HEK293 (cell line): Measurements from ENCODE around the gene GTPBP6.

Source experiments
- CTCF ChIA-PET: fragments of 350-600 bp; formaldehyde crosslinking; extraction: SDS; loops from one replicate; lab custom pipeline; 2021; ENCODE audit warnings: antibody characterized with exemption; lab: Yijun Ruan, JAX
- POLR2A ChIA-PET: fragments of 300-600 bp; formaldehyde crosslinking; extraction: SDS; loops from one replicate; lab custom pipeline; 2020; ENCODE audit warnings: antibody characterized with exemption, inconsistent platforms; lab: Yijun Ruan, JAX
- H3K27ac ChIP-seq: fragments of 200-500 bp; sonication (Bioruptor generic); 2 replicates; pipeline ENCODE4 v1.5.1; 2014; ENCODE audit warnings: low read depth, low read length, control low read depth, inconsistent platforms; ENCODE audit errors: extremely low read depth
- H3K36me3 ChIP-seq, 2 experiments: fragments of 200-500 bp in 1 of 2; sonication (Bioruptor generic) in 1 of 2; 1 replicate in 1 of 2; 2 replicates in 1 of 2; pipeline ENCODE4 v1.5.1; 2014 to 2017; ENCODE audit warnings: inconsistent platforms in 2 of 2, low read length in 2 of 2; ENCODE audit not compliant: control insufficient read depth in 2 of 2, insufficient read depth in 1 of 2
- H3K4me1 ChIP-seq: fragments of 200-500 bp; sonication (Bioruptor generic); 2 replicates; pipeline ENCODE4 v1.5.1; 2014; ENCODE audit warnings: mild to moderate bottlenecking, low read length, inconsistent platforms; ENCODE audit not compliant: control insufficient read depth, insufficient read depth
- H3K4me3 ChIP-seq: 2 replicates; pipeline ENCODE4 v1.5.1; 2011; ENCODE audit warnings: low read depth, mild to moderate bottlenecking, control low read depth, low read length, moderate library complexity
- H3K9me3 ChIP-seq: fragments of 200-500 bp; sonication (Bioruptor generic); 2 replicates; pipeline ENCODE4 v1.5.1; 2014; ENCODE audit warnings: low read depth, low read length, inconsistent platforms; ENCODE audit not compliant: control insufficient read depth, insufficient read depth
- BCL11B ChIP-seq: fragments of 450-650 bp; formaldehyde crosslinking; IDR thresholded peaks from 2 replicates; pipeline ENCODE4 v1.5.1; 2016; ENCODE audit warnings: low read depth, missing biosample characterization, missing genetic modification characterization
- GLIS2 ChIP-seq: fragments of 450-650 bp; formaldehyde crosslinking; IDR thresholded peaks from 2 replicates; pipeline ENCODE4 v1.5.1; 2016; ENCODE audit warnings: missing biosample characterization, missing genetic modification characterization
- KLF8 ChIP-seq: fragments of 450-650 bp; formaldehyde crosslinking; IDR thresholded peaks from 2 replicates; pipeline ENCODE4 v1.5.1; 2016; ENCODE audit warnings: missing biosample characterization, missing genetic modification characterization
- RBAK ChIP-seq: fragments of 450-650 bp; formaldehyde crosslinking; IDR thresholded peaks from 2 replicates; pipeline ENCODE4 v1.5.1; 2016; ENCODE audit warnings: missing biosample characterization, missing genetic modification characterization
- ZBTB6 ChIP-seq: fragments of 450-650 bp; formaldehyde crosslinking; IDR thresholded peaks from 2 replicates; pipeline ENCODE4 v1.5.1; 2017; ENCODE audit warnings: missing biosample characterization, missing genetic modification characterization
- ZFP69B ChIP-seq: fragments of 450-650 bp; formaldehyde crosslinking; IDR thresholded peaks from 2 replicates; pipeline ENCODE4 v1.5.1; 2016; ENCODE audit warnings: missing biosample characterization, missing genetic modification characterization
- ZIC2 ChIP-seq: fragments of 450-650 bp; formaldehyde crosslinking; IDR thresholded peaks from 2 replicates; pipeline ENCODE4 v1.5.1; 2016; ENCODE audit warnings: missing biosample characterization, missing genetic modification characterization
- ZNF175 ChIP-seq: fragments of 450-650 bp; formaldehyde crosslinking; IDR thresholded peaks from 2 replicates; pipeline ENCODE4 v1.5.1; 2016; ENCODE audit warnings: missing biosample characterization, missing genetic modification characterization
- ZNF18 ChIP-seq: fragments of 450-650 bp; formaldehyde crosslinking; IDR thresholded peaks from 2 replicates; pipeline ENCODE4 v1.5.1; 2016; ENCODE audit warnings: missing biosample characterization, missing genetic modification characterization
- ZNF214 ChIP-seq: fragments of 450-650 bp; formaldehyde crosslinking; IDR thresholded peaks from 2 replicates; pipeline ENCODE4 v1.5.1; 2017; ENCODE audit warnings: missing biosample characterization, mild to moderate bottlenecking, missing genetic modification characterization, borderline replicate concordance
- ZNF221 ChIP-seq: fragments of 450-650 bp; formaldehyde crosslinking; IDR thresholded peaks from 2 replicates; pipeline ENCODE4 v1.5.1; 2017; ENCODE audit warnings: missing biosample characterization, missing genetic modification characterization, borderline replicate concordance
- ZNF223 ChIP-seq: fragments of 450-650 bp; formaldehyde crosslinking; IDR thresholded peaks from 2 replicates; pipeline ENCODE4 v1.5.1; 2016; ENCODE audit warnings: missing biosample characterization, missing genetic modification characterization
- ZNF266 ChIP-seq: fragments of 450-650 bp; formaldehyde crosslinking; IDR thresholded peaks from 2 replicates; pipeline ENCODE4 v1.5.1; 2016; ENCODE audit warnings: missing biosample characterization, missing genetic modification characterization, low read depth
- ZNF391 ChIP-seq: fragments of 450-650 bp; formaldehyde crosslinking; IDR thresholded peaks from 2 replicates; pipeline ENCODE4 v1.5.1; 2016; ENCODE audit warnings: low read depth, missing biosample characterization, missing genetic modification characterization, borderline replicate concordance
- ZNF426 ChIP-seq: fragments of 450-650 bp; formaldehyde crosslinking; IDR thresholded peaks from 2 replicates; pipeline ENCODE4 v1.5.1; 2017; ENCODE audit warnings: missing biosample characterization, missing genetic modification characterization, mild to moderate bottlenecking, inconsistent platforms, moderate library complexity
- ZNF600 ChIP-seq: fragments of 450-650 bp; formaldehyde crosslinking; IDR thresholded peaks from 2 replicates; pipeline ENCODE4 v1.5.1; 2016; ENCODE audit warnings: missing biosample characterization, missing genetic modification characterization
- ZNF624 ChIP-seq: fragments of 450-650 bp; formaldehyde crosslinking; IDR thresholded peaks from 2 replicates; pipeline ENCODE4 v1.5.1; 2017; ENCODE audit warnings: missing biosample characterization, missing genetic modification characterization
- ZNF626 ChIP-seq: fragments of 450-650 bp; sonication (Bioruptor Pico); formaldehyde crosslinking; IDR thresholded peaks from 2 replicates; pipeline ENCODE4 v1.5.1; 2018; ENCODE audit warnings: missing biosample characterization, missing genetic modification characterization, inconsistent platforms
- ZNF677 ChIP-seq: fragments of 450-650 bp; IDR thresholded peaks from 2 replicates; pipeline ENCODE4 v1.5.0; 2018; ENCODE audit warnings: missing biosample characterization, mild to moderate bottlenecking, missing genetic modification characterization, moderate library complexity
- ZNF747 ChIP-seq: fragments of 450-650 bp; formaldehyde crosslinking; IDR thresholded peaks from 2 replicates; pipeline ENCODE4 v1.5.1; 2016; ENCODE audit warnings: missing biosample characterization, missing genetic modification characterization
- TF ChIP-seq, protein P1 (sequence below): fragments of 450-650 bp; formaldehyde crosslinking; IDR thresholded peaks from 2 replicates; pipeline ENCODE4 v1.5.1; 2016; ENCODE audit warnings: missing biosample characterization, missing genetic modification characterization

GTPBP6 gene

DNA sequence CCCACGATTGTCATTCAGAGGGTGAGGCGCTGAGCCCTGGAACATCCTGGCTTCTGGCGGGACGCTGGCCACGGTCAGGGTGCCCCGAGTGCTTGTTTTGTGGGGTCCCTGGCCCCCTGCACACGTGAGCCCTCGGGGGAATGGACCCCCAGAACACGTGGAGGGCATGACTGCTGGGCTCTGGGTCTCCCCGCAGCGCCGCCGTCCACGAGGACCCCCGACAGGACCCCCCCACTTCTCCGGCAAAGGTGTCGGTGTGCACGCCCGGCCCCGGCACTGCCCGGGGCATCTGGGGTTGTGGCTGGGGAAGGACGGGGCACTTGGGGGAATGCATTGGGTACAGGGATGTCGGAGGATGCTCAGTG, 13.9 kb upstream of the GTPBP6 start:
- ChIA-PET CTCF (no interaction called here), POLR2A (no interaction called here)
- no peak overlapping the region for H3K27ac ChIP-seq
- H3K9me3 ChIP-seq, result no peaks in the 10 kb centered on the region
- H3K4me3 ChIP-seq, result no peak overlapping the region
- TF ChIP-seq ZNF426 (tag by site-specific recombination), result no peak
- TF ChIP-seq ZNF747 (tag by site-specific recombination), result no peak
- no peak for TF ChIP-seq ZFP69B (tag by site-specific recombination)
- TF ChIP-seq ZBTB6 (tag by site-specific recombination), result no peak
- no peak for TF ChIP-seq RBAK
- TF ChIP-seq GLIS2 (tag by site-specific recombination), result no peak
- no peak for TF ChIP-seq KLF8 (tag by site-specific recombination)
- no peak for TF ChIP-seq ZNF175 (tag by site-specific recombination)
- H3K36me3 ChIP-seq, result peaks cover 0 to 19% of the 10 kb centered on the region in 2 experiments; a peak in 1 of 3 replicates
- H3K4me1 ChIP-seq, result no peaks in the 10 kb centered on the region

DNA sequence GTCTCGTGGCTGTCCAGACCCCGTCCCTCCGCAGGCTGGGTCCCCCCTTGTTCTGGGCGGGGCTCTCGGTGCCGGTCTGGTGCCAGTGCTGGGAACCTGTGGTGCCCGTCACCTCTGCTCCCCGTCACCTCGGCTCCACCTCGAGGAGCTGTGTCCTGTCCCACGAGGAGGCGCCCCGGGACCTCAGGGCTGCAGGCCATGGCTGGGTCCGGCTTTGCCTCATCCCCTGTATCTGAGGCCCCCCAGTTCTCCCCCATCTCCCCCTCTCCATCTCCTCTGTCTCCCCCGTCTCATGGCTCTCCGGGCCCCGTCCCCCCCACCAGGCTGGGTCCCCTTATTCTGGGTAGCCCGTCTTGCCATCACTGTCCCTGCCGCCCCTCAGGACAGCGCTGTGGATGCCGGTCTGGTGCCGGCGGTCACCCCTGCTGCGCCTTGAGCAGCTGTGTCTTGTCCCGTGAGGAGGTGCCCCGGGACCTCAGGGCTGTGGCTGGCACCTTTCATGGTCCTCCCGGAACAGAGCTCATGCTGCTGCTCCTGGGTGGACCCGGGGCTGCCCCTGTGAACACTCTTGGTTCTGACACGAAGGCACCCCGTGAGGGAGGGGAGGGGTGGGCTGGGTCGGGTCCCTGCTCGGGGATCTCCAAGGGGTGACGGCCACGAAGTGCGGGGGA, 13.4 kb upstream of the GTPBP6 start:
- no peak overlapping the region for H3K4me3 ChIP-seq
- TF ChIP-seq ZNF221, result no peak
- TF ChIP-seq ZNF391 (tag by site-specific recombination), result no peak
- TF ChIP-seq ZNF266 (tag by site-specific recombination), result no peak
- TF ChIP-seq ZNF18 (tag by site-specific recombination), result no peak
- TF ChIP-seq ZNF626, result no peak
- TF ChIP-seq ZNF223 (tag by site-specific recombination), result no peak
- TF ChIP-seq ZNF677 (tag by site-specific recombination), result no peak
- TF ChIP-seq, all 188 proteins: peak for 0
- no peak overlapping the region for H3K27ac ChIP-seq
- H3K4me1 ChIP-seq, result no peaks in the 10 kb centered on the region
- ChIA-PET POLR2A (no interaction called here), CTCF (no interaction called here)
- H3K9me3 ChIP-seq, result no peaks in the 10 kb centered on the region
- H3K36me3 ChIP-seq, result peaks cover 0 to 16% of the 10 kb centered on the region in 2 experiments; a peak in 1 of 3 replicates

GRCh38 chrX:331151-331824, 12.7 kb upstream of the GTPBP6 start:
- H3K9me3 ChIP-seq, result no peaks in the 10 kb centered on the region
- H3K4me1 ChIP-seq, result no peaks in the 10 kb centered on the region
- H3K4me3 ChIP-seq, result no peak overlapping the region
- ChIA-PET CTCF (no interaction called here), POLR2A (no interaction called here)
- peaks cover 0 to 14% of the 10 kb centered on the region in 2 experiments; a peak in 1 of 3 replicates for H3K36me3 ChIP-seq
- TF ChIP-seq GLIS2 (tag by site-specific recombination) (peak; percentile 53), BCL11B (no peak), ZBTB6 (tag by site-specific recombination) (peak; percentile 55; the same call in 1 of the 2 replicates), ZNF624 (tag by site-specific recombination) (no peak), ZIC2 (0 out of 2 replicates have a peak, but pooled peaks have one; percentile 25), ZNF600 (peak; percentile 59; the same call in 1 of the 2 replicates), ZNF214 (tag by site-specific recombination) (no peak)
- TF ChIP-seq, protein P1, sequence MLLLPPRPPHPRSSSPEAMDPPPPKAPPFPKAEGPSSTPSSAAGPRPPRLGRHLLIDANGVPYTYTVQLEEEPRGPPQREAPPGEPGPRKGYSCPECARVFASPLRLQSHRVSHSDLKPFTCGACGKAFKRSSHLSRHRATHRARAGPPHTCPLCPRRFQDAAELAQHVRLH, result no peak
- no peak overlapping the region for H3K27ac ChIP-seq
